ENCODE data around the gene FAM83G. TPM values are rescaled to one million over a fixed set of nuclear protein-coding genes. Genes with fewer than 3 reads are reported as not detected.

FAM83G gene
- total and polyA plus RNA-seq, 2 donors (not counting 3 experiments of a cell fraction or from before 2014, with no cell fraction given) = 7.0 to 10.9 TPM

GRCh38 chr17:18962494-18962815 is 42.1 kb downstream of the FAM83G start:
- Histone ChIP-seq H3K4me2 (ENCODE audit: insufficient read depth, low read length) (no peak overlapping the region), H3K9ac (replicated peaks; ENCODE audit: extremely low read depth, insufficient read depth, low read length) (no peak overlapping the region), H3K27me3 (ENCODE audit: control insufficient read depth in 2 of 2, insufficient read depth in 2 of 2, low read length in 2 of 2) (no peaks in the 10 kb centered on the region), H3K4me3 (replicated peaks in 1 of 3; ENCODE audit: insufficient read depth in 1 of 3, low read depth in 1 of 3, low read length in 3 of 3) (no peak overlapping the region), H3K9me1 (replicated peaks; ENCODE audit: control insufficient read depth, extremely low read depth, insufficient read depth, low read length) (no peaks in the 10 kb centered on the region), H2AFZ (ENCODE audit: low read depth, low read length) (peak overlapping the region; percentile 47), H3K9me3 (replicated peaks; ENCODE audit: control insufficient read depth, insufficient read depth, low read length) (no peaks in the 10 kb centered on the region), H3K36me3 (ENCODE audit: control insufficient read depth in 2 of 2, extremely low read depth in 1 of 2, insufficient read depth in 2 of 2, low read length in 2 of 2) (no peaks in the 10 kb centered on the region), H3K4me1 (ENCODE audit: control insufficient read depth, extremely low read depth, insufficient read depth, low read length) (peaks cover 5% of the 10 kb centered on the region), H3K79me2 (ENCODE audit: control insufficient read depth, insufficient read depth, low read length) (no peaks in the 10 kb centered on the region), H4K20me1 (replicated peaks; ENCODE audit: control insufficient read depth, extremely low read depth, insufficient read depth, low read length) (no peaks in the 10 kb centered on the region), H3K27ac (ENCODE audit: insufficient read depth, low read depth, low read length) (no peak overlapping the region)
- DNase-seq (ENCODE audit: low read depth, low spot score) = no peak
- POLR2A ChIA-PET = no interaction called here
- TF ChIP-seq POLR2A (IDR thresholded peaks at IDR 0.05; ENCODE audit: low read depth, low read length) (no peak), MAX (IDR thresholded peaks at IDR 0.05; ENCODE audit: insufficient read depth, insufficient read length) (no peak), GATA2 (IDR thresholded peaks at IDR 0.05; ENCODE audit: insufficient read depth, insufficient read length, low read depth, low read length) (no peak), FOS (IDR thresholded peaks at IDR 0.05; ENCODE audit: borderline replicate concordance, insufficient read depth, low read length) (no peak), POLR2AphosphoS5 (IDR thresholded peaks at IDR 0.05; ENCODE audit: insufficient read depth, low read depth, low read length) (no peak), JUN (IDR thresholded peaks at IDR 0.05; ENCODE audit: borderline replicate concordance, insufficient read depth, insufficient read length, low read depth) (no peak), MYC (IDR thresholded peaks at IDR 0.05; ENCODE audit: low read depth, low read length) (no peak), CTCF (IDR thresholded peaks at IDR 0.05; ENCODE audit: extremely low read depth in 1 of 2, insufficient read depth in 1 of 2, low read depth in 1 of 2, low read length in 2 of 2) (no peak), EZH2 (IDR thresholded peaks at IDR 0.05; ENCODE audit: borderline replicate concordance, low read depth, low read length, severe bottlenecking) (no peak)
- FAIRE-seq = no peak
- dilution Hi-C loops (cut with MboI; ENCODE audit: extremely low pct_ligation_motif_present, low sequenced_read_pairs) = no loop called here
- intact Hi-C loops (cut with micrococcal nuclease) = no loop called here
- BruUV-seq (replicated peaks) = no TSS peak
- CTCF ChIA-PET = interaction anchor here (0.6 to 2.3 kb wide), 4 partner anchors 11 to 337 kb away, joined by 3 to 9 read pairs (median 6); no protein-coding TSS in a partner anchor

All from endothelial cell of umbilical vein (primary cell).